ENCODE data around the gene ARL15. TPM values are rescaled to one million over a fixed set of nuclear protein-coding genes. Genes with fewer than 3 reads are reported as not detected.

ARL15 gene
- total RNA-seq, 1 experiment from 2014 or later: 0.50 TPM

- no peaks in the 10 kb centered on the region for H3K79me2 ChIP-seq (ENCODE audit: low read depth)
- H2AFZ ChIP-seq: no peak overlapping the region
- no peak overlapping the region for H3K27ac ChIP-seq
- TF ChIP-seq EZH2 (IDR thresholded peaks at IDR 0.05; ENCODE audit: low read depth) (no peak), CTCF (conservative IDR thresholded peaks at IDR 0.05) (no peak)
- no peaks in the 10 kb centered on the region for H4K20me1 ChIP-seq (ENCODE audit: insufficient read depth)
- no peaks in the 10 kb centered on the region for H3K9me2 ChIP-seq (ENCODE audit: insufficient read depth)
- CTCF ChIA-PET: no interaction called here
- no peaks in the 10 kb centered on the region for H3F3A ChIP-seq (ENCODE audit: insufficient read depth, low read depth)
- H3K36me3 ChIP-seq (ENCODE audit: low read depth): no peaks in the 10 kb centered on the region
- no peak overlapping the region for H3K4me3 ChIP-seq
- intact Hi-C loops (cut with micrococcal nuclease; ENCODE audit: unreplicated experiment): loop anchor here (10.0 kb wide), 1 partner anchor 197 kb away; the partner anchor contains the start of gene SNX18
- no peak overlapping the region for H3K4me2 ChIP-seq
- no peaks in the 10 kb centered on the region for H3K27me3 ChIP-seq (ENCODE audit: insufficient read depth, low read depth)
- 0 out of 2 replicates have a peak, but pooled peaks cover 4% of the 10 kb centered on the region for H3K4me1 ChIP-seq (replicated peaks; ENCODE audit: insufficient read depth)
- no TSS peak for BruUV-seq (replicated peaks)
- POLR2A ChIA-PET (ENCODE audit: unreplicated experiment): no interaction called here
- no peak for DNase-seq
- no peaks in the 10 kb centered on the region for H3K9me3 ChIP-seq (ENCODE audit: insufficient read depth, low read depth)
Measured at GRCh38 chr5:54317511-54318260, 7.3 kb upstream of the ARL15 start.

DNA sequence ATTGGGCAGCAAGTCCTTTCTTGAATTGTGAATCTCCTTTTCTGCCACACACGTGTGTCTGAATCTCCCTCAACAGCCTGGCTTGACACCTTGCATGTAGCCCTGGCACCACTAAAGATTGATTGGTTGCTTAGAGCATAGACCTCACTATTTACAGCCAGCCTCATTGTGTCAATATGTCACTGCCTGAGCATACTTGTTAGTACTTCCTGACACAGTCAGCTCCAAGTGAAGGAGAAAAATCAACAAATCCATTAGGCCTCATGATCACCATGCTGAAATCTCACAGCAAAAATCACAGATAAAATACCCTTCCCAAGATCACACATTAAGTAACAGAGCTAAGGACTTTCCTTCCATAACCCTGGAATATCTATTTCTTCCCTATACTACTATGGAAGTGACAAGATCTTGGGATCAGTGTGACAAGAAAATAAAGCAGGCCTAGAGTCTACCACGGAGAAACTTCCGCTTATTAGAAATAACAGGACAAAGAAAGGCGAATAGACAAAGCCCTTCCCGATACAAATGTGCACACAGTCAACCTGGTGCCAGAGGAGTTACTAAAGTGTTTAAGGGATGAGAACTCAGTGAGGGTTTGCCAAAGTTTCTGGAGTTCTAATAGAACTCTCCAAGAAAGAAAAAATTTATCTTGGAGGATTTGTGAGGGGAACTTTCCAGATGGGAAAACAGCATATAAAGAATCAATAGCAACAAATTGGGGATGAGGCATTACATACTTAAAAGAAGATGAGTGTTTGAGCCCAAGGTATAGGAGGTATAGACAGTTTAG is 5.6 kb upstream of the ARL15 start:
- ChIA-PET POLR2A (ENCODE audit: unreplicated experiment) (interaction anchor here (0.6 kb wide), 1 partner anchor 40 kb away, joined by 5 read pairs; no protein-coding TSS in a partner anchor), CTCF (no interaction called here)
- no peak for DNase-seq
- no TSS peak for BruUV-seq (replicated peaks)
- 0 out of 2 replicates have a peak, but pooled peaks cover 4% of the 10 kb centered on the region for H3K4me1 ChIP-seq (replicated peaks; ENCODE audit: insufficient read depth)
- no peaks in the 10 kb centered on the region for H3K27me3 ChIP-seq (ENCODE audit: insufficient read depth, low read depth)
- H2AFZ ChIP-seq: no peak overlapping the region
- H3K4me2 ChIP-seq: no peak overlapping the region
- no peak overlapping the region for H3K27ac ChIP-seq
- H3K36me3 ChIP-seq (ENCODE audit: low read depth): no peaks in the 10 kb centered on the region
- no peaks in the 10 kb centered on the region for H3K9me2 ChIP-seq (ENCODE audit: insufficient read depth)
- intact Hi-C loops (cut with micrococcal nuclease; ENCODE audit: unreplicated experiment): loop anchor here (10.0 kb wide), 1 partner anchor 199 kb away; the partner anchor contains the start of gene SNX18
- H3K79me2 ChIP-seq (ENCODE audit: low read depth): no peaks in the 10 kb centered on the region
- no peak overlapping the region for H3K4me3 ChIP-seq
- no peaks in the 10 kb centered on the region for H4K20me1 ChIP-seq (ENCODE audit: insufficient read depth)
- H3F3A ChIP-seq (ENCODE audit: insufficient read depth, low read depth): no peaks in the 10 kb centered on the region
- no peaks in the 10 kb centered on the region for H3K9me3 ChIP-seq (ENCODE audit: insufficient read depth, low read depth)
- TF ChIP-seq CTCF (conservative IDR thresholded peaks at IDR 0.05) (no peak), EZH2 (IDR thresholded peaks at IDR 0.05; ENCODE audit: low read depth) (no peak)

- H3K9me3 ChIP-seq (ENCODE audit: insufficient read depth, low read depth): no peaks in the 10 kb centered on the region
- H3K4me2 ChIP-seq: no peak overlapping the region
- H2AFZ ChIP-seq: no peak overlapping the region
- DNase-seq: no peak
- H3K36me3 ChIP-seq (ENCODE audit: low read depth): no peaks in the 10 kb centered on the region
- H3K79me2 ChIP-seq (ENCODE audit: low read depth): no peaks in the 10 kb centered on the region
- no peaks in the 10 kb centered on the region for H3F3A ChIP-seq (ENCODE audit: insufficient read depth, low read depth)
- no peaks in the 10 kb centered on the region for H3K27me3 ChIP-seq (ENCODE audit: insufficient read depth, low read depth)
- TF ChIP-seq EZH2 (IDR thresholded peaks at IDR 0.05; ENCODE audit: low read depth) (no peak), CTCF (conservative IDR thresholded peaks at IDR 0.05) (no peak)
- POLR2A ChIA-PET (ENCODE audit: unreplicated experiment): no interaction called here
- H4K20me1 ChIP-seq (ENCODE audit: insufficient read depth): no peaks in the 10 kb centered on the region
- H3K4me3 ChIP-seq: no peak overlapping the region
- H3K9me2 ChIP-seq (ENCODE audit: insufficient read depth): no peaks in the 10 kb centered on the region
- BruUV-seq (replicated peaks): no TSS peak
- intact Hi-C loops (cut with micrococcal nuclease; ENCODE audit: unreplicated experiment): loop anchor here (10.0 kb wide), 1 partner anchor 201 kb away; the partner anchor contains the start of gene SNX18
- CTCF ChIA-PET: no interaction called here
- H3K4me1 ChIP-seq (replicated peaks; ENCODE audit: insufficient read depth): peaks cover 9% of the 10 kb centered on the region; the same call in 1 of the 2 replicates
- no peak overlapping the region for H3K27ac ChIP-seq
Measured at GRCh38 chr5:54313311-54314270, 3.2 kb upstream of the ARL15 start.
